Neural progenitor cell (in vitro differentiated cells): ENCODE measurements around the gene TBC1D1. TPM values are rescaled to one million over a fixed set of nuclear protein-coding genes. Genes with fewer than 3 reads are reported as not detected.

Experiments
- DNase-seq: peaks from one replicate; pipeline ENCODE4 v3.0.0-alpha.2; 2016; ENCODE audit warnings: low spot score
- H2AFZ ChIP-seq: fragments of 200-600 bp; sonication (generic); replicated peaks from 2 replicates; pipeline ENCODE4 v1.6.1; 2016; ENCODE audit warnings: antibody characterized with exemption
- H3F3A ChIP-seq: fragments of 200-600 bp; sonication (generic); 2 replicates; pipeline ENCODE4 v1.6.1; 2016; ENCODE audit warnings: antibody characterized with exemption, low read depth
- H3K27ac ChIP-seq: fragments of 200-600 bp; sonication (generic); 2 replicates; pipeline ENCODE4 v1.5.1; 2016; ENCODE audit warnings: mild to moderate bottlenecking
- H3K27me3 ChIP-seq: fragments of 200-600 bp; sonication (generic); 2 replicates; pipeline ENCODE4 v1.6.1; 2016; ENCODE audit warnings: mild to moderate bottlenecking, moderate library complexity
- H3K36me3 ChIP-seq: fragments of 200-600 bp; sonication (generic); 2 replicates; pipeline ENCODE4 v1.5.1; 2016
- H3K4me1 ChIP-seq: fragments of 200-600 bp; sonication (generic); 2 replicates; pipeline ENCODE4 v1.6.1; 2016; ENCODE audit warnings: mixed run types
- H3K4me2 ChIP-seq: fragments of 200-600 bp; sonication (generic); 2 replicates; pipeline ENCODE4 v1.6.1; 2016
- H3K4me3 ChIP-seq: fragments of 200-600 bp; sonication (generic); 2 replicates; pipeline ENCODE4 v1.5.1; 2016
- H3K79me2 ChIP-seq: fragments of 200-600 bp; sonication (generic); 2 replicates; pipeline ENCODE4 v1.6.1; 2016; ENCODE audit warnings: low read depth
- H3K9ac ChIP-seq: fragments of 200-600 bp; sonication (generic); 2 replicates; pipeline ENCODE4 v1.6.1; 2016
- H3K9me3 ChIP-seq: fragments of 200-600 bp; sonication (generic); 2 replicates; pipeline ENCODE4 v1.5.1; 2016; ENCODE audit warnings: low read depth
- H4K20me1 ChIP-seq: fragments of 200-600 bp; sonication (generic); 2 replicates; pipeline ENCODE4 v1.6.1; 2016; ENCODE audit warnings: low read depth
- H3K27ac Mint-ChIP-seq: 3 replicates; pipeline ENCODE4 v1.8.0; 2021; ENCODE audit warnings: mixed read lengths
- H3K27me3 Mint-ChIP-seq: 2 replicates; pipeline ENCODE4 v1.8.0; 2022; ENCODE audit warnings: low read depth, mild to moderate bottlenecking, inconsistent platforms, moderate library complexity, mixed read lengths; ENCODE audit not compliant: insufficient read depth
- H3K36me3 Mint-ChIP-seq: 3 replicates; pipeline ENCODE4 v1.8.0; 2021; ENCODE audit warnings: mixed read lengths
- H3K4me1 Mint-ChIP-seq: 3 replicates; pipeline ENCODE4 v1.8.0; 2021; ENCODE audit warnings: mixed read lengths
- H3K4me3 Mint-ChIP-seq: 3 replicates; pipeline ENCODE4 v1.8.0; 2021; ENCODE audit warnings: mild to moderate bottlenecking, moderate library complexity, mixed read lengths
- H3K9me3 Mint-ChIP-seq: 3 replicates; pipeline ENCODE4 v1.8.0; 2020; ENCODE audit warnings: mixed read lengths
- CTCF ChIP-seq: fragments of 200-600 bp; sonication (generic); IDR thresholded peaks from 2 replicates; pipeline ENCODE4 v1.5.1; 2017; ENCODE audit warnings: antibody characterized with exemption, mild to moderate bottlenecking
- EZH2 ChIP-seq: fragments of 200-600 bp; sonication (generic); IDR thresholded peaks from 2 replicates; pipeline ENCODE4 v1.6.1; 2017; ENCODE audit warnings: antibody characterized with exemption, mild to moderate bottlenecking, moderate library complexity
- EZH2phosphoT487 ChIP-seq: fragments of 200-600 bp; sonication (generic); IDR thresholded peaks from 2 replicates; pipeline ENCODE4 v1.6.1; 2017; ENCODE audit warnings: antibody characterized with exemption
- total RNA-seq: library from RNA; depleted of rRNA; stranded (reverse); fragments of >200 nt; gene quantifications from 2 replicates; pipeline ENCODE4 v1.2.3, GENCODE V29; 2015; ENCODE audit warnings: low replicate concordance

The TBC1D1 gene
- total RNA-seq, 1 donor from 2014 or later, result 208 TPM

GRCh38 chr4:38132107-38132673 is 241.3 kb downstream of the TBC1D1 start:
- peaks cover 35% of the 10 kb centered on the region for H3K36me3 Mint-ChIP-seq
- Histone ChIP-seq H3K4me1 (peaks cover 50% of the 10 kb centered on the region), H3K27me3 (no peaks in the 10 kb centered on the region), H3K27ac (peak overlapping the region; percentile 79), H3K9me3 (no peaks in the 10 kb centered on the region), H3K4me2 (peak overlapping the region; percentile 53), H3K9ac (no peak overlapping the region), H3F3A (peaks cover 33% of the 10 kb centered on the region), H3K79me2 (no peaks in the 10 kb centered on the region), H4K20me1 (peaks cover 16% of the 10 kb centered on the region), H3K4me3 (peak overlapping the region; percentile 14), H3K36me3 (no peaks in the 10 kb centered on the region), H2AFZ (no peak overlapping the region)
- TF ChIP-seq CTCF (no peak), EZH2 (no peak), EZH2phosphoT487 (no peak)
- H3K9me3 Mint-ChIP-seq, result no peaks in the 10 kb centered on the region
- peaks cover 73% of the 10 kb centered on the region for H3K4me1 Mint-ChIP-seq
- DNase-seq, result peak; percentile 78
- no peaks in the 10 kb centered on the region for H3K27me3 Mint-ChIP-seq
- H3K27ac Mint-ChIP-seq, result peak overlapping the region; percentile 91
- peak overlapping the region; percentile 54 for H3K4me3 Mint-ChIP-seq

GRCh38 chr4:38132843-38133662 is 242.2 kb downstream of the TBC1D1 start:
- no peak overlapping the region for H3K9ac ChIP-seq
- peaks cover 16% of the 10 kb centered on the region for H4K20me1 ChIP-seq
- no peak overlapping the region for H3K27ac ChIP-seq
- H3K36me3 Mint-ChIP-seq, result peaks cover 36% of the 10 kb centered on the region
- peak overlapping the region; percentile 15 for H3K27ac Mint-ChIP-seq
- H3K4me1 ChIP-seq, result peaks cover 50% of the 10 kb centered on the region
- peaks cover 67% of the 10 kb centered on the region for H3K4me1 Mint-ChIP-seq
- no peaks in the 10 kb centered on the region for H3K9me3 Mint-ChIP-seq
- no peak overlapping the region for H3K4me3 ChIP-seq
- no peak overlapping the region for H3K4me3 Mint-ChIP-seq
- H3F3A ChIP-seq, result peaks cover 33% of the 10 kb centered on the region
- no peaks in the 10 kb centered on the region for H3K27me3 ChIP-seq
- DNase-seq, result no peak
- no peaks in the 10 kb centered on the region for H3K36me3 ChIP-seq
- H3K4me2 ChIP-seq, result peak overlapping the region; percentile 53
- no peaks in the 10 kb centered on the region for H3K27me3 Mint-ChIP-seq
- H2AFZ ChIP-seq, result no peak overlapping the region
- TF ChIP-seq EZH2 (no peak), CTCF (no peak), EZH2phosphoT487 (no peak)
- no peaks in the 10 kb centered on the region for H3K79me2 ChIP-seq
- H3K9me3 ChIP-seq, result no peaks in the 10 kb centered on the region

GRCh38 chr4:38133711-38134480 is 243.0 kb downstream of the TBC1D1 start:
- Mint-ChIP-seq H3K36me3 (peaks cover 45% of the 10 kb centered on the region), H3K27ac (no peak overlapping the region), H3K9me3 (no peaks in the 10 kb centered on the region), H3K27me3 (no peaks in the 10 kb centered on the region), H3K4me3 (no peak overlapping the region), H3K4me1 (peaks cover 58% of the 10 kb centered on the region)
- H3K4me1 ChIP-seq, result peaks cover 41% of the 10 kb centered on the region
- DNase-seq, result no peak
- no peak overlapping the region for H2AFZ ChIP-seq
- H3K4me3 ChIP-seq, result no peak overlapping the region
- no peaks in the 10 kb centered on the region for H3K36me3 ChIP-seq
- no peak overlapping the region for H3K27ac ChIP-seq
- TF ChIP-seq CTCF (no peak), EZH2phosphoT487 (no peak), EZH2 (no peak)
- no peak overlapping the region for H3K9ac ChIP-seq
- no peaks in the 10 kb centered on the region for H3K79me2 ChIP-seq
- no peaks in the 10 kb centered on the region for H3K27me3 ChIP-seq
- peaks cover 16% of the 10 kb centered on the region for H4K20me1 ChIP-seq
- H3K4me2 ChIP-seq, result no peak overlapping the region
- H3F3A ChIP-seq, result peaks cover 33% of the 10 kb centered on the region
- H3K9me3 ChIP-seq, result no peaks in the 10 kb centered on the region
